T47D (cell line): ENCODE results near the gene KCNQ2.

Experiments
- DNase-seq, 2 experiments: peaks; one replicate each; pipeline versions ENCODE4 v3.0.0 to v3.0.0-alpha.2; 2011 to 2012; ENCODE audit warnings: low read depth in 1 of 2, low spot score in 1 of 2
- JUND ChIP-seq: IDR thresholded peaks from 2 replicates; pipeline ENCODE4 v1.6.1; 2012; ENCODE audit warnings: low read depth
- in situ Hi-C: cut with HindIII; loops from 2 replicates; pipeline ENCODE4 v1.10.0; 2016; ENCODE audit warnings: low sequenced_read_pairs, low pct_unique_long_range_greater_than_20kb

Gene KCNQ2

DNA sequence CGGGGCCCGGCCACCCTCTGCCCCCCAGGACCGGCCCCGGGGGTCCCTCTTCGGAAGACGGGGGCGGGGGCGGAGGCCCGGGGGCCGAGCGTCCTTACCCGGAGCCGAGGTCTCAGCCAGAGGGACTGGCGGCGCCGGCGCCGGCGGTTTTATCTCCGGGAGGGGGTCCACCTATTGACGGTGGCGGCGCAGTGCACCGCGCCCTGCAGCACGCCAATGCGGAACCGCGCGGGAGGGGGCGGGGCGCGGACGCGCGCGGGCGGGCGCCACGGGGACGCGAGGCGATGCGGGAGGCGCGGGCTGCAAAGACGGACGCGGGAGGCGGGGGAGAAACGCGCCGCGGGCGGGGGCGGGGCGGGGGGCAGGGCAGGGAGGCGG, 26.5 kb upstream of the KCNQ2 start, which contains the start of gene EEF1A2:
Gene EEF1A2 (minus strand): TSS at position 124 of the 378 bp plus-strand sequence. CDS start 1,320 bp downstream, outside the sequence.
- TF ChIP-seq JUND: no peak
- DNase-seq: peak; percentile 87 to 93
- in situ Hi-C loops: no loop called here

DNA sequence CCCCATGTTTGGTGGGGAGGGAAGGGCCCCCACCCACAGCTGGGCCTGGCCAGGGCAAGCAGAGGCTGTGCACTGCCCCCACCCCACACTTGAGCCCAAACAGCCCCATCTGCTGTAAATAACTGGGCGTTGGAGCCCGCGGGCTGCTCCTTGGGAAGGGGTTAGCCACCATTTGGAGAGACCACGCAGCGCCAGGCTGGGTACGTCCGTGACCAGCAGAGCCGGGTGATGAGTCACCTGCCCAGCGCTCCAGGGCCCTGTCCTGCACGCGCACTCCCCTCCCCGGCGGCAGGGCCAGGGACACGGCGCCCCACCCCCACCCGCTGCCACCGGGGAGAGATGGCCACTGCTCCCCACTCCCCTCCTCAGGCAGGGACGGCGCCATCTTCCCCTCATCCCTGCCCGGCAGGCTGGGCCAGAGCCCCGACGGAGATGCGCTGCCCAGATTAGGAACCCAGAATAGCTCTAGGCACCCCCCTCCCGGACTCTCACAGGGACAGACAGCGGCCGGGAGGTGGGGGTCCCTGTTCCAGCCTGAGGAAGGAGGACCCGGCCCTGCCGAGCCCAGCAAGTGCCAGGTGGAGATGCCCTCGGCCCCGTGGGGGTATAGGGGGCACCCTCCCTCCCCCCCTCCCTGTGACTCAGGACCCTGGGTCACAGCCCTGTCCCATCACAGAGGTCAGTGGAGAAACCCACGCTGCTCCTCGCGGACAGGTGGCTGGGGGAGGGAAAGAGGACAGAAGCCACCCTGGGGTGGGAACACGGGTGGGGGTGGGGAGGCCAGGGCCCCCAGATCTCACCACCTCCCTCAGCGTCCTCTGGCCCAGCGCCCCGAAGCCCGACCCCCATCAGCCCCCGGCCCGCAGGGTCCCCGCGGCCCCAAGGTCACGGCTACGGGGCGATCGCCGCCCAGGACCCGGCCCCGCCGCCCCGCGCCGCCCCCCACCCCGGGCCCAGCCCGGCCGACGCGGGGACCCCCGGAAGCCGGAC, 25.8 kb upstream of the KCNQ2 start:
- no peak for TF ChIP-seq JUND
- in situ Hi-C loops: no loop called here
- DNase-seq: peak; percentile 71 to 81

DNA sequence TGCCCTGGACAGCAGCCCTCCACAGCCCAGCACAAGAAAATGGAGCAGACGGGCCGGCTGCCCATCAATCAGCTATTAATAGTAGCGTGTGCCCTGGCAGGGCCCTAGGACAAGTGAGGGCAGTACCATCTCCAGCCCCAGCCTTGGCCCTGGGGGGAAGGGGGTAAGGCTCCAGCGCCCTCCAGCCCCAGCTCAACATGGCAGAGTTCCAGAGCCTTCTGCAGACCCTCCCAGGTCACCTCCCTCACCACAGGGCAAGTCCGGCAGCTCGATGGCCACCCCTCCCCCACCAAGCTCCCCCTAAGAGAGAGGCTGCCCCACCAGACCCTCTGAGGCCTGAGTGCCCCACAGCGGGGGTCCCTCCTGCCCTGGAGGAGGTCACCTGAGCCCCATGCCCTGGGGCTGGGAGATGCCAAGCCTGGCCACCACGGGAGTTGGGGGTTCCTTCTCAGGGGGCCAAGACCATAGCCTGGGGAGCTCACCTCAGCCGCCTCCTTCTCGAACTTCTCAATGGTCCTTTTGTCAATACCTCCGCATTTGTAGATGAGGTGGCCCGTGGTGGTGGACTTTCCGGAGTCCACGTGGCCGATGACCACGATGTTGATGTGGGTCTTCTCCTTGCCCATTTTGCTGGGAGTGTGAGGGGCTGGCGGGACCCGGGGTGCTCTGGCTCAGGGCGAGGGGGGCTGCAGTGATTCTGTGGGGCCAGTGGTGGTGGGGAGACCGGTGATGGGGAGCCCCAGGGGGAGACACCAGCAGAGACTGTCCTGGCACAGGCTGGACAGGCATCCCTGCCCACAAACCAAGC, 24.9 kb upstream of the KCNQ2 start:
- TF ChIP-seq JUND: no peak
- no peak for DNase-seq
- in situ Hi-C loops: no loop called here

DNA sequence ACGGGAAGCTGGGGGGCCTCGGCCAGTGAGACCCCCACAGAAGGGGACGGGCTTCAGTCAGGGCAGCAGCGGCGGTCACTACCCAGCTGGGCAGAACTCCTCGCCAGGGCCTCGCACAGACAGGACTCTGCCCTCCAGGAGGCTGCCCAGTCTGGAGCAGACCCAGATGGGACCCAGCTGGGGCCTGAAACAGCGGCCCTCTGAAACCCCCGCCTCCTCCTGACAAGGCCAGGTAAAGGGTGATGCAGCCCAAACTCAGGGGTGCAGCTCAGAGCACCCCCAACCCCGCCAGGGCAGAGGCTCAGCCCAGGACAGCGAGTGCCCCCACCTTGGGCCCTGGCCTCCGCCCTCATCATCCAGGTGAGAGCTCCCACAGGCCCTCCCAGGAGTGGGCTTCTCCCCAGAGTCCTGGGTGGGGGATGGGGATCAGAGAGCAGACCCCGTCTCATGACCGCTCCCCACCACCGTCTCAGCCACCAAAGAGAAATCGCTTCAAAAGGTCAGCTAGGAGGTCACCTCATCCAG, 24.2 kb upstream of the KCNQ2 start:
- DNase-seq: no peak
- in situ Hi-C loops: no loop called here
- no peak for TF ChIP-seq JUND

DNA sequence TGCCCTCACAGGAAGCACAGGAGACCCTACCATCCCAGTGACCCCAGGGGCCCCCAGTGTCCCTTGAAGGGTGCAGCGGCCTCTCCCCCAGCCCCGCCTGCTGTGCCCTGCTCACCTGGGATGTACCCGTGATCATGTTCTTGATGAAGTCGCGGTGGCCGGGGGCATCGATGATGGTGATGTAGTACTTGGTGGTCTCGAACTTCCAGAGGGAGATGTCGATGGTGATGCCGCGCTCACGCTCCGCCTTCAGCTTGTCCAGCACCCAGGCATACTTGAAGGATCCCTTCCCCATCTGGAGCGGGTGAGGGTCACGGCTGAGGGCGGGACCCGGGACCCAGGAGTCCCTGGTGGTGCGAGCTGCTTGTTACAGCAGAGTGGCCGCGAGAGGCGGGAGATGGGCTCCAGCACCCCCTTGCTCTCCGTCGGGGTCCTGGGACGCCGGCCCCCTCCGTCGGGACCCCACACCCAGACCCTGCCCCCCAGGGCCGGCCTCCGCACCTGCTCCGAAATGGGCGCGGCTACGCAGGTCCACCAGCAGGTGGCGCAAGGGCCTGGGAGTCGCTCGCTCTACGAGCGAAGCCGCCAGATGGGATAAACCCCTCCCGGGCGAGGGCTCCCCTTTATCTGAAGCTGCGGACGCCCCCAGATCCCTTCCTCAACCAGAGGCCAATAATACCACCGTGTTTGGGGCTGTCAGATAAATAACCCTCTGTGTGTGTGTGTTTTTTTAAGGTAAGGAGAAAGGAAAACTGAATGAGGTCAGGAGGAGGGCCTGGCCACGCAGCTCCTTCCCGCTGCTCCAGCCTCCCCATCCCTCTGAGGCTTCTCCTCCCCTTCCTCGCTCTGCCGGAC, 23.5 kb upstream of the KCNQ2 start:
- DNase-seq: peak; percentile 64 to 75
- in situ Hi-C loops: no loop called here
- TF ChIP-seq JUND: no peak

DNA sequence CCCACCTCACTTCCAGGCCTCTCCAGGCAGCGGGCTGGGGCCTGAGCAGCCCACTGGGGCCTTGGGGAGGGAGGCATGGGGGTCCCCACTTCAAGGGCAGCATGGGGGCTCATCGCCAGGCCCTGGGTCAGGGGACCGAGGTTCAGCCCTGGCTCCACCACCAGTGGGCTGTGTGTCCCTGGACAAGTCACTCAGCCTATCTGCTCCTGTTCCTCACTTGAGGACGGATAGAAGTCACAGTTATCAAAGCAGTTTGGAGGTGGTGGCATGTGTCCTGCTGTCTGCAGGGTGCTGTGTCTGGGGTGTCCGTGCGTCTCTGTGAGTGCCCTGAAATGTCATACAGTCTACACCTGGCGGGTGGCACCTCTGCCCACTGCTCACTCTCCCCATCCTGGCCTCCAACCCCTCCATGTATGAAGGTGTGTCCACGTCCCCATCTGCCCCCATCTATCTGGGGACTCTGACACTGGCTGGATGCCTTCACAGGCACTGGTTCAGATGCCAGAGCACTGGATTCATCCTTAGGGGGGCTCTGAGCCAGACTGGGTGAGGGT, 22.8 kb upstream of the KCNQ2 start:
- no peak for DNase-seq
- in situ Hi-C loops: no loop called here
- TF ChIP-seq JUND: no peak

DNA sequence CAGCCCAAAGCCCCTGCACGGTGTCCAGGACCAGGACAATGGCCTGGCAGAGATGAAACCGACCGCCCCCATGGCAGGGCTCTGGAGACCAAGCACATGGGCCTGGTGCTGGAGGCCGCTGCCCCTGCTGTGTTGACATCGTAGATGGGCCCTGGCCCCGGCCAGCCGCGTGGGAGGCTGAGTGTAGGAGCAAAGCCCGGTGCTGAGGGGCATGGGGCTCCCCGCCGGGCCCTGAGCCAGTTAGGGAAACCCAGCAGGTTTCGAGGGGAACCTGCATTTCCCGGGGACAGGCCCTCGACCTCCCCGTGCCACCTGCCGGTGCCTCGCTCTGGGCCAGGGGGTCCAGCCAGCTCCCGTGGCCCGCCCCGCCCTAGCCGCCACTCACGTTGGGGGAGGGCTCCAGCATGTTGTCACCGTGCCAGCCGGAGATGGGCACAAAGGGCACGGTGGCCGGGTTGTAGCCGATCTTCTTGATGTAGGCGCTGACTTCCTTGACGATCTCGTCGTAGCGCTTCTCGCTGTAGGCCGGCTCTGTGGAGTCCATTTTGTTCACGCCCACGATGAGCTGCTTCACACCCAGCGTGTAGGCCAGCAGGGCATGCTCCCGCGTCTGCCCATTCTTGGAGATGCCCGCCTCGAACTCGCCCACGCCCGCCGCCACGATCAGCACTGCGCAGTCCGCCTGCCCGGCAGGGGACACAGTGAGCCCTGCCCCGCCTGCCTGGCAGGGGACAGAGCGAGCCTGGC, 22.1 kb upstream of the KCNQ2 start:
- no peak for TF ChIP-seq JUND
- in situ Hi-C loops: no loop called here
- DNase-seq: no peak

DNA sequence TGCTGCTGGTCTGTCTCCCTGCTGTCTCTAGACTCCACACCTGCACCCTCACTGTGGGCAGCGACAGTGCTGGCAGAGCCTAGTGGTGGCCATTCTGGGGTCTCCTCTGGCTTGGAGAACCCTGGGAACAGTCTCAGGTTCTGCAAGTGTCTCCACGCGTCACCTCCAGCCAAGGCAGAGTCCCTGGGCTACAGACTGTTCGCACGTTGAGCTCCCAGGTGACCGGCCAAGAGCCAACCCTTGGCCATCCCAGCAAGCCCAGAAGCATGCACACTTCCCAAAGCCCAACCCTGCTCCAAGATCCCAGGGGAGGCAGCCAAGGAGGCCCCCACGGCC, 21.6 kb upstream of the KCNQ2 start:
- in situ Hi-C loops: no loop called here
- DNase-seq: no peak
- TF ChIP-seq JUND: no peak

DNA sequence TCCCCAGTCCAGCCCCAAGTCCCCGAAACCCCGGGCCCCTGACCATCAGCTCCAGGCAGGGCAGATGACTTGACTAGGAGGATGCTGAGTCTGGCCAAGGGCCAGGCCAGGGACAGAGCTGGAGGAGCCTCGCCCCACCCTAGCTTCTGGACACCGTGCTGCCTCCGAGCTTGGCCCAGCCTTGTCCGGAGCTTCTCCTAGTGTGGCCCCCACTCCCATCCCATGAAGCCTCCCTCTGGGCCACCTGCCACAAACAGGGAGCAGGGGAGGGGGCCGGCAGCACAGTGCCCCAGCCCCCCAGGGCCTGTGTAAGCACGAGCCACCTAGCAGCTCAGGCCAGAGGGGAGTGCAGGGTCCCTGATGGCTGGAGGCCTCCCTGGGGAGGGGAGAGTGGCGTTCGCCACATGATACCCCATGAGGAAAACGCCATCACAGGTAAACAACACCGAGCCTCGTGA, 21.1 kb upstream of the KCNQ2 start:
- no peak for DNase-seq
- in situ Hi-C loops: no loop called here
- TF ChIP-seq JUND: no peak

DNA sequence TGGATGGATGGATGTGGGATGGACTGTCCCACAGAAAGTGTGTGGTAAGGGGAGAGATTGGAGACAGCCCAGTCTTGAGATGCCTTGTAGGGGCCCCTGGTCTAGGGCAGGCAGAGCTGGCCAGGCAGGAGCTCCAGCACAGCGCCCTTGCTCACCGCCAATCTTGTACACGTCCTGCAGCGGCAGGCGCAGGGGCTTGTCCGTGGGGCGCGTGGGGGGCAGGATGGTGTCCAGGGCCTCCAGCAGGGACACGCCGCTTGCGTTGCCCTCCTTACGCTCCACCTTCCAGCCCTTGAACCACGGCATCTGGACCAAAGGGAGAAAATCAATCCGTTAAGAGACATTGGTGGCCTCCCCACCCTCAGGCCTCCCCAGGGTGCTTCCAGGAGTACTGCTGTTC, 20.5 kb upstream of the KCNQ2 start:
- TF ChIP-seq JUND: no peak
- in situ Hi-C loops: no loop called here
- no peak for DNase-seq

DNA sequence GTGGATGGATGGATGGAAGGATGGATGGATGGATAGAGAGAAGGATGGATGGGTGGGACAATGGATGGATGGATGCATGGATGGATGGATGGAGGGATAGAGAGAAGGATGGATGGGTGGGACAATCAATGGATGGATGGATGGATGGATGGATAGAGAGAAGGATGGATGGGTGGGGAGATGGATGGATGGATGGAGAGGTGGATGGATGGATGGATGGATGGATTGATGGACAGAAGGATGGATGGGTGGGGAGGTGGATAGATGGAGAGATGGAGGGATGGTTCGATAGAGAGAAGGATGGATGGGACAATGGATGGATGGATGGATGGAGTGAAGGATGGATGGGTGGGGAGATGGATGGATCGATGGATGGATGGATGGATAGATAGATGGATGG, 20.1 kb upstream of the KCNQ2 start:
- in situ Hi-C loops: no loop called here
- DNase-seq: no peak
- TF ChIP-seq JUND: no peak
